Activated CD8-positive, alpha-beta memory T cell treated with anti-CD3 and anti-CD28 coated beads, Interleukin-2, amount 10 ng/mL, durations not matched to agents 7 days and 5 days (primary cell): ENCODE data around the gene UBE2V1. TPM values are rescaled to one million over a fixed set of nuclear protein-coding genes. Genes with fewer than 3 reads are reported as not detected.

ENCODE experiments used
- ATAC-seq: fragments of 150-1000 bp; cut with Tn5 transposase; one replicate; pipeline ENCODE4 v1.10.0; 2021; ENCODE audit warnings: moderate library complexity
- CTCF ChIA-PET: fragments of 350-600 bp; sonication (Branson Sonifier 250); formaldehyde crosslinking; loops from one replicate; lab custom pipeline; 2021; ENCODE audit warnings: antibody characterized with exemption; lab: Charles Lee
- DNase-seq: peaks from one replicate; pipeline ENCODE4 v3.0.0-alpha.2; 2020
- H3K27ac Mint-ChIP-seq: one replicate; pipeline ENCODE4 v1.8.0; 2021; ENCODE audit warnings: mild to moderate bottlenecking, mixed read lengths
- H3K27me3 Mint-ChIP-seq: one replicate; pipeline ENCODE4 v1.8.0; 2021; ENCODE audit warnings: mixed read lengths
- H3K36me3 Mint-ChIP-seq: one replicate; pipeline ENCODE4 v1.8.0; 2021; ENCODE audit warnings: mild to moderate bottlenecking, mixed read lengths
- H3K4me1 Mint-ChIP-seq: one replicate; pipeline ENCODE4 v1.8.0; 2021; ENCODE audit warnings: mixed read lengths
- H3K4me3 Mint-ChIP-seq: one replicate; pipeline ENCODE4 v1.8.0; 2021; ENCODE audit warnings: mild to moderate bottlenecking, moderate library complexity, mixed read lengths
- H3K9me3 Mint-ChIP-seq: one replicate; pipeline ENCODE4 v1.8.0; 2022; ENCODE audit warnings: low read depth, mixed read lengths
- total RNA-seq, 2 experiments: library from RNA; stranded (reverse); gene quantifications; one replicate each; pipeline ENCODE4 v1.2.3, GENCODE V29; 2021

The UBE2V1 gene
- total RNA-seq, 2 experiments from 2014 or later = 140 to 158 TPM

DNA sequence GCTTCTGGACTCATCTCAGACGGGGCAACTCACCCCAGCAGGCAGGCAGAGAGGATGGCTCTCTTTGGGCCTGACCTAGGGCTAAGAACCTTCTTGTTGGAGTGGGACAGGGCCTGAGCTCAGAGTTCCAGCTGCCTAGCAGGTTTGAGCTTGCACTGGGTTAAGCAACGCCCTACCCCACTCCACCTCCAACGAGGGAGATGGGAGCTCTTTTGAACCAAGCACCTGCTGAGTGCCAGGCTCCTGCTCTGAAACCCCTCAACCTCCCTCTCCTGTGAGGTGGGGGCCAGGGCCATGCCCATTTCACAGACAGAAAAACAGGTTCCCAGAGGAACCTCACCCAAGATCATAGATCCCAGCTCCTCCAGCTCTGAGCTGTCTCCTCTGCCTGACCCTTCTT, 75.8 kb downstream of the UBE2V1 start:
- ATAC-seq = no peak
- no peak overlapping the region for H3K4me3 Mint-ChIP-seq

DNA sequence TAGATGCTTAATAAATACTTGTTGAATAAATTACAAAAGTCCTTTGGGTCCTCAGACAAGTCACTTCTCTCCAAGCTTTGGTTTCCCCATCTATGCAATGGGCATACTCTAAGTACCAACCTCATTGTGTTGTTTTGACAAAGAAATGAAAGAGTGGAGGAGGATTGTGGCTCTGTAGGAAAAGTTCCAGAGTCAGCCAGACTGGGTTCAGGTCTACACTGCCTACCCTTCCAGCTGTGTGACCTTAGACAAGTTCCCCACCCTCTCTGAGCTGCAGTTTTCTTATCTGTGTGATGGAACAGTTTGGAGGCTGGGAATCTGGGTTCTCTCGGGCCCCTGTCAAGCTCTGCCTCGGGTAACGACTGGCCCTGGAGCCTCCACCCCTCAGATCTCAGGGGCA, 76.2 kb downstream of the UBE2V1 start:
- DNase-seq (no peak), ATAC-seq (no peak)
- Mint-ChIP-seq H3K4me1 (no peaks in the 10 kb centered on the region), H3K27me3 (peaks cover 4% of the 10 kb centered on the region), H3K36me3 (no peaks in the 10 kb centered on the region), H3K9me3 (no peaks in the 10 kb centered on the region), H3K27ac (no peak overlapping the region), H3K4me3 (no peak overlapping the region)
- CTCF ChIA-PET = interaction anchor here (1.2 to 2.2 kb wide), 3 partner anchors 35 to 57 kb away, joined by 3 to 13 read pairs (median 5); no protein-coding TSS in a partner anchor

More for the DNA sequence above, 75.8 kb downstream of the UBE2V1 start:
- H3K27me3 Mint-ChIP-seq = peaks cover 4% of the 10 kb centered on the region
- DNase-seq = no peak
- CTCF ChIA-PET = interaction anchor here (1.2 to 2.2 kb wide), 3 partner anchors 34 to 58 kb away, joined by 3 to 13 read pairs (median 5); no protein-coding TSS in a partner anchor
- H3K27ac Mint-ChIP-seq = no peak overlapping the region
- no peaks in the 10 kb centered on the region for H3K9me3 Mint-ChIP-seq
- H3K4me1 Mint-ChIP-seq = no peaks in the 10 kb centered on the region
- H3K36me3 Mint-ChIP-seq = no peaks in the 10 kb centered on the region

GRCh38 chr20:50034567-50035180, 78.3 kb downstream of the UBE2V1 start:
- Mint-ChIP-seq H3K9me3 (no peaks in the 10 kb centered on the region), H3K4me1 (no peaks in the 10 kb centered on the region), H3K36me3 (no peaks in the 10 kb centered on the region), H3K27me3 (peaks cover 4% of the 10 kb centered on the region), H3K27ac (no peak overlapping the region), H3K4me3 (no peak overlapping the region)
- DNase-seq (no peak), ATAC-seq (no peak)
- CTCF ChIA-PET = interaction anchor here (1.2 kb wide), 1 partner anchor 37 kb away, joined by 3 read pairs; no protein-coding TSS in a partner anchor

DNA sequence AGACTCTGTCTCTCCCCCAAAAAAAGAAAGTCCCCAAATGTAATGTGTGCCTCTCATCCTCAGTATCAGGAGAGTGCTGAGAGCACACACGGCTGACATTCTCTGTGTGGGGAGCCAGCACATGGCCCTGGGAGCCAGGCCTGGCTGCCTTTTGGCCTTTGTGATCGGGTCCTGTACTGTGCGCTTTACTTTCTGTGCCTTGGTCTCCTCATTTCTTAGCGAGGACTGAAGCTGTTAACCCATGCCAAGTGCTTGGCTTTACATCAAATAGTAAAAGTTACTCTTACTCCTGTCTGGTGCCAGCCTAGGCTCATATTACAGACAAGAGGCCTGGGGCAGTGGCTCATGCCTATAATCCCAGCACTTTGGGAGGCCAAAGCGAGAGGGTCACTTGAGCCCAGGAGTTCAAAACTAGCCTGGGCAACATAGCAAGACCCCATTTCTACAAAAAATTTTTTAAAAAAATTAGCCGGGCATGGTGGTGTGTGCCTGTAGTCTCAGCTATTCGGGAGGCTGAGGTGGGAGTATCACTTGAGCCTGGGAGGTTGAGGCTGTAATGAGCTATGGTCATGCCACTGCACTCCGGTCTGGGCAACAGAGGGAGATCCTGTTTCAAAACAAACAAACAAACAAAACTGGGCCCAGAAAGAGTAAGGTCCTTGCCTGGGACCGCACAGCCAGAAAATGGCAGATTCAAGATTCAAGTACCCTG, 79.8 kb downstream of the UBE2V1 start:
- DNase-seq (no peak), ATAC-seq (no peak)
- H3K4me1 Mint-ChIP-seq = no peaks in the 10 kb centered on the region
- no peaks in the 10 kb centered on the region for H3K9me3 Mint-ChIP-seq
- CTCF ChIA-PET = interaction anchor here (0.6 kb wide), 1 partner anchor 55 kb away, joined by 3 read pairs; no protein-coding TSS in a partner anchor
- no peaks in the 10 kb centered on the region for H3K36me3 Mint-ChIP-seq
- peaks cover 3% of the 10 kb centered on the region for H3K27me3 Mint-ChIP-seq
- H3K4me3 Mint-ChIP-seq = no peak overlapping the region
- no peak overlapping the region for H3K27ac Mint-ChIP-seq

Other genes starting within 250 kb of the UBE2V1 start
- 10 to 100 TPM; 10.2 to 11.1 TPM for gene SPATA2, start 197.6 kb downstream of the UBE2V1 start, total RNA-seq
- gene RNF114, start 176.8 kb downstream of the UBE2V1 start, total RNA-seq = 10 to 100 TPM; 65.2 to 74.4 TPM
- under 1 TPM; 0.21 to 0.61 TPM for gene SNAI1, start 130.2 kb downstream of the UBE2V1 start, total RNA-seq
- gene PEDS1, start 40.6 kb upstream of the UBE2V1 start, total RNA-seq = 10 to 100 TPM; 24.2 to 25.4 TPM
- 10 to 100 TPM; 32.6 to 34.6 TPM for gene CEBPB, start 77.7 kb upstream of the UBE2V1 start, total RNA-seq